HepG2 (cell line): ENCODE data around the gene CENATAC. TPM values are rescaled to one million over a fixed set of nuclear protein-coding genes. Genes with fewer than 3 reads are reported as not detected.
A peak's percentile ranks its signal among the peaks of the same experiment; 100 is the strongest.

Experiments
- AGO2 ChIP-seq: fragments of 200-400 bp; formaldehyde crosslinking; optimal IDR thresholded peaks from 2 replicates; pipeline ENCODE3; 2017; ENCODE audit warnings: mild to moderate bottlenecking, low read depth, low read length, moderate library complexity
- BATF2 ChIP-seq: sonication (generic); formaldehyde crosslinking; IDR thresholded peaks from 2 replicates; pipeline ENCODE4 v1.8.0; 2022; ENCODE audit warnings: mild to moderate bottlenecking, missing genetic modification reagents, moderate library complexity
- FOXA3 ChIP-seq: IDR thresholded peaks from 2 replicates; pipeline ENCODE4 v1.6.1; 2016; ENCODE audit warnings: missing genetic modification reagents, missing compliant biosample characterization
- FOXJ3 ChIP-seq: sonication (generic); formaldehyde crosslinking; IDR thresholded peaks from 2 replicates; pipeline ENCODE4 v1.4.0; 2020; ENCODE audit warnings: missing genetic modification reagents, mild to moderate bottlenecking, borderline replicate concordance
- GMEB2 ChIP-seq: IDR thresholded peaks from 2 replicates; pipeline ENCODE4 v1.6.1; 2016; ENCODE audit warnings: missing biosample characterization, missing genetic modification reagents, low read depth
- JUNB ChIP-seq: sonication (generic); formaldehyde crosslinking; IDR thresholded peaks from 2 replicates; pipeline ENCODE4 v1.8.0; 2022; ENCODE audit warnings: missing genetic modification reagents, mild to moderate bottlenecking, borderline replicate concordance
- JUND ChIP-seq: sonication (generic); formaldehyde crosslinking; IDR thresholded peaks from 2 replicates; pipeline ENCODE4 v1.8.0; 2022; ENCODE audit warnings: mild to moderate bottlenecking, missing genetic modification reagents
- KLF9 ChIP-seq: IDR thresholded peaks from 2 replicates; pipeline ENCODE4 v1.6.1; 2016; ENCODE audit warnings: low read depth
- NCOA5 ChIP-seq: sonication (generic); formaldehyde crosslinking; IDR thresholded peaks from 2 replicates; pipeline ENCODE4 v1.4.0; 2020; ENCODE audit warnings: missing genetic modification reagents
- RFX1 ChIP-seq: fragments of 450-650 bp; IDR thresholded peaks from 2 replicates; pipeline ENCODE4 v1.6.1; 2017
- RFX5 ChIP-seq: IDR thresholded peaks from 2 replicates; pipeline ENCODE4 v1.6.1; 2011; ENCODE audit warnings: low read depth, low read length, improper control_type of control experiment
- SNAI1 ChIP-seq: sonication (generic); formaldehyde crosslinking; IDR thresholded peaks from 2 replicates; pipeline ENCODE4 v1.5.0; 2020; ENCODE audit warnings: mild to moderate bottlenecking, missing genetic modification reagents, borderline replicate concordance
- SRF ChIP-seq: IDR thresholded peaks from 2 replicates; pipeline ENCODE4 v1.6.1; 2011; ENCODE audit warnings: mild to moderate bottlenecking, low read depth, low read length, moderate library complexity
- TEF ChIP-seq: sonication (generic); formaldehyde crosslinking; IDR thresholded peaks from 2 replicates; pipeline ENCODE4 v1.5.0; 2020; ENCODE audit warnings: missing genetic modification reagents
- WIZ ChIP-seq: sonication (generic); formaldehyde crosslinking; IDR thresholded peaks from 2 replicates; pipeline ENCODE4 v1.5.1; 2020; ENCODE audit warnings: mild to moderate bottlenecking, missing genetic modification reagents
- ZBTB4 ChIP-seq: sonication (generic); formaldehyde crosslinking; IDR thresholded peaks from 2 replicates; pipeline ENCODE4 v1.4.0; 2020; ENCODE audit warnings: missing genetic modification reagents, mild to moderate bottlenecking, borderline replicate concordance
- ZEB1 ChIP-seq: IDR thresholded peaks from 2 replicates; pipeline ENCODE4 v1.6.1; 2012; ENCODE audit warnings: mild to moderate bottlenecking, low read depth, inconsistent platforms; ENCODE audit not compliant: insufficient replicate concordance
- ZFP1 ChIP-seq: IDR thresholded peaks from 2 replicates; pipeline ENCODE4 v1.6.1; 2016
- ZFP62 ChIP-seq: sonication (generic); formaldehyde crosslinking; IDR thresholded peaks from 2 replicates; pipeline ENCODE4 v1.4.0; 2020; ENCODE audit warnings: missing genetic modification reagents
- ZNF264 ChIP-seq: sonication (generic); formaldehyde crosslinking; IDR thresholded peaks from 2 replicates; pipeline ENCODE4 v1.4.0; 2020; ENCODE audit warnings: missing genetic modification reagents
- ZNF576 ChIP-seq: sonication (generic); formaldehyde crosslinking; IDR thresholded peaks from 2 replicates; pipeline ENCODE4 v1.4.0; 2020; ENCODE audit warnings: mild to moderate bottlenecking, missing genetic modification reagents
- ZNF580 ChIP-seq: IDR thresholded peaks from 2 replicates; pipeline ENCODE4 v1.6.1; 2016; ENCODE audit warnings: low read depth, borderline replicate concordance
- ZNF780A ChIP-seq: sonication (generic); formaldehyde crosslinking; IDR thresholded peaks from 2 replicates; pipeline ENCODE4 v1.8.0; 2022; ENCODE audit warnings: mild to moderate bottlenecking, missing genetic modification reagents, moderate library complexity
- ZSCAN29 ChIP-seq: sonication (generic); formaldehyde crosslinking; conservative IDR thresholded peaks from 2 replicates; pipeline ENCODE4 v1.4.0; 2020; ENCODE audit warnings: mild to moderate bottlenecking, missing genetic modification reagents
- polyA plus RNA-seq, 8 experiments: library from polyadenylated mRNA; depleted of rRNA in 3 of 8; stranded (reverse) in 7 of 8; unstranded in 1 of 8; fragments of >200 nt; fragmentation: Illumina TruSeq in 4 of 8; extraction: Trizol in 4 of 8; gene quantifications; 2 replicates each; pipeline versions ENCODE4 v1.2.1 to v1.2.3, GENCODE V29; 2011 to 2016; ENCODE audit warnings: low read depth in 4 of 8, missing spikeins in 1 of 8, mixed read lengths in 1 of 8; ENCODE audit not compliant: insufficient read depth in 1 of 8
- total RNA-seq, 5 experiments: library from RNA; depleted of rRNA; stranded (reverse); fragments of >200 nt; fragmentation: Illumina TruSeq; extraction: Trizol; gene quantifications; 2 replicates each; pipeline ENCODE4 v1.2.3, GENCODE V29; 2016; ENCODE audit warnings: low read depth in 1 of 5

Gene CENATAC
- total and polyA plus RNA-seq, 2 of the 13 experiments (the other 11 are each of a cell fraction or from before 2014, with no cell fraction given): 21.7 to 25.0 TPM

- TF ChIP-seq AGO2 (peak; percentile 63), SNAI1 (CRISPR knock-in tag) (no peak), FOXA3 (peak; percentile 16; the same call in 1 of the 2 replicates), GMEB2 (CRISPR knock-in tag) (peak; percentile 23; the same call in 1 of the 2 replicates), RFX5 (no peak), ZBTB4 (no peak), ZSCAN29 (CRISPR knock-in tag) (0 out of 2 replicates have a peak, but pooled peaks have one; percentile 51), SRF (0 out of 2 replicates have a peak, but pooled peaks have one; percentile 39), ZFP1 (CRISPR knock-in tag) (peak; percentile 10; the same call in 1 of the 2 replicates), JUND (CRISPR knock-in tag) (no peak), ZEB1 (peak; percentile 71), BATF2 (peak; percentile 69; the same call in 1 of the 2 replicates), ZNF580 (no peak), JUNB (peak; percentile 80), KLF9 (no peak), ZNF576 (0 out of 2 replicates have a peak, but pooled peaks have one; percentile 61), FOXJ3 (CRISPR knock-in tag) (no peak), WIZ (CRISPR knock-in tag) (no peak), ZFP62 (CRISPR knock-in tag) (no peak), RFX1 (no peak), ZNF780A (CRISPR knock-in tag) (peak; percentile 52; the same call in 1 of the 2 replicates), TEF (CRISPR knock-in tag) (peak; percentile 50; the same call in 1 of the 2 replicates), ZNF264 (peak; percentile 19; the same call in 1 of the 2 replicates), NCOA5 (CRISPR knock-in tag) (no peak)
Measured at GRCh38 chr11:119018074-119018938, 20.4 kb downstream of the CENATAC start, which contains the start of the genes RPS25 and TRAPPC4 (continued).
